HepG2 (cell line): ENCODE results near the gene KLF9. TPM values are rescaled to one million over a fixed set of nuclear protein-coding genes. Genes with fewer than 3 reads are reported as not detected.

Experiments used
- ATAC-seq: fragments of 200-7000 bp; cut with Tn5 transposase; 3 replicates; pipeline ENCODE4 v1.9.1; 2020; ENCODE audit warnings: mild to moderate bottlenecking, moderate library complexity
- BruUV-seq: library from RNA; stranded (reverse); fragments of 400-500 nt; replicated peaks from 2 replicates; lab custom pipeline; 2021; lab: Mats Ljungman, UMichigan
- CTCF ChIA-PET: fragments of 300-600 bp; formaldehyde crosslinking; extraction: SDS; loops from one replicate; lab custom pipeline; 2021; ENCODE audit warnings: low total read pairs, inconsistent platforms, low intra/inter-chr PET ratio; lab: Yijun Ruan, JAX
- POLR2A ChIA-PET: fragments of 350-600 bp; sonication (Branson Sonifier 250); formaldehyde crosslinking; loops from one replicate; lab custom pipeline; 2020; ENCODE audit warnings: antibody characterized with exemption, inconsistent platforms; lab: Yijun Ruan, JAX
- DNase-seq: peaks from one replicate; pipeline ENCODE4 v3.0.0-alpha.2; 2015; ENCODE audit warnings: low spot score
- FAIRE-seq: peaks from 3 replicates; lab custom pipeline; 2011; peaks lifted over from hg19 to GRCh38; lab: Jason Lieb, UNC
- H2AFZ ChIP-seq: one replicate; pipeline ENCODE4 v1.6.1; 2011; ENCODE audit warnings: low read length, inconsistent platforms
- H3K27ac ChIP-seq: fragments of 300-600 bp; 3 replicates; pipeline ENCODE4 v1.8.0; 2011; ENCODE audit warnings: mixed run types, mild to moderate bottlenecking, mixed read lengths, low read length, inconsistent platforms; ENCODE audit not compliant: insufficient read depth; ENCODE audit errors: extremely low read length
- H3K27me3 ChIP-seq, 2 experiments: fragments of 200-600 bp in 1 of 2; 2 replicates in 1 of 2; 3 replicates in 1 of 2; pipeline versions ENCODE4 v1.6.0 to v1.8.0; 2011; ENCODE audit warnings: low read length in 2 of 2, mild to moderate bottlenecking in 2 of 2, moderate library complexity in 2 of 2, inconsistent platforms in 1 of 2; ENCODE audit not compliant: insufficient read depth in 2 of 2, control insufficient read depth in 1 of 2
- H3K36me3 ChIP-seq, 2 experiments: fragments of 200-600 bp in 1 of 2; replicated peaks in 1 of 2; 2 replicates in 1 of 2; 3 replicates in 1 of 2; pipeline versions ENCODE4 v1.5.1 to v1.8.0; 2011; ENCODE audit warnings: low read length in 2 of 2, inconsistent platforms in 1 of 2; ENCODE audit not compliant: insufficient read depth in 2 of 2, control insufficient read depth in 1 of 2
- H3K4me1 ChIP-seq: 2 replicates; pipeline ENCODE4 v1.5.1; 2012; ENCODE audit warnings: low read length, inconsistent platforms; ENCODE audit not compliant: insufficient read depth
- H3K4me2 ChIP-seq: 2 replicates; pipeline ENCODE4 v1.6.0; 2011; ENCODE audit warnings: low read depth, low read length, inconsistent platforms
- H3K4me3 ChIP-seq, 3 experiments: fragments of 200-600 bp in 1 of 3; sonication (generic), shearing (Covaris generic) in 1 of 3; replicated peaks in 1 of 3; 2 replicates each; pipeline ENCODE4 v1.5.1; 2011 to 2016; ENCODE audit warnings: low read length in 3 of 3, inconsistent platforms in 2 of 3, low read depth in 2 of 3, mild to moderate bottlenecking in 2 of 3, control low read depth in 1 of 3, mixed read lengths in 1 of 3; ENCODE audit not compliant: insufficient read depth in 1 of 3
- H3K79me2 ChIP-seq: one replicate; pipeline ENCODE4 v1.6.1; 2011; ENCODE audit warnings: low read length, inconsistent platforms; ENCODE audit not compliant: insufficient read depth
- H3K9ac ChIP-seq: 2 replicates; pipeline ENCODE4 v1.6.0; 2011; ENCODE audit warnings: mild to moderate bottlenecking, low read depth, low read length, inconsistent platforms; ENCODE audit not compliant: insufficient read depth
- H3K9me3 ChIP-seq: 2 replicates; pipeline ENCODE4 v1.5.1; 2012; ENCODE audit warnings: mild to moderate bottlenecking, low read length
- H4K20me1 ChIP-seq: 2 replicates; pipeline ENCODE4 v1.6.0; 2011; ENCODE audit warnings: inconsistent platforms, mild to moderate bottlenecking, low read length, moderate library complexity; ENCODE audit not compliant: insufficient read depth
- CEBPB ChIP-seq: IDR thresholded peaks from 2 replicates; pipeline ENCODE4 v1.6.1; 2011; ENCODE audit warnings: low read depth, low read length, improper control_type of control experiment, borderline replicate concordance
- MED1 ChIP-seq: sonication (generic); formaldehyde crosslinking; IDR thresholded peaks from 2 replicates; pipeline ENCODE4 v1.4.0; 2020; ENCODE audit warnings: missing genetic modification reagents
- ZNF605 ChIP-seq: sonication (generic); formaldehyde crosslinking; IDR thresholded peaks from 2 replicates; pipeline ENCODE4 v1.8.0; 2022; ENCODE audit warnings: mild to moderate bottlenecking, missing genetic modification reagents
- ZSCAN25 ChIP-seq: sonication (generic); formaldehyde crosslinking; IDR thresholded peaks from 2 replicates; pipeline ENCODE4 v1.8.0; 2022; ENCODE audit warnings: mild to moderate bottlenecking, missing genetic modification reagents
- WGBS: methylation state at CpG from one replicate; pipeline ENCODE4 v1.1.6; 2017; ENCODE audit warnings: low lambda C conversion rate; 5-methylcytosine and 5-hydroxymethylcytosine counted together
- in situ Hi-C: cut with HindIII; loops from 2 replicates; pipeline ENCODE4 v1.10.0; 2017; ENCODE audit warnings: low pct_unique_long_range_greater_than_20kb; ENCODE audit not compliant: extremely low pct_ligation_motif_present
- intact Hi-C: fragments of 100-400 bp; cut with micrococcal nuclease; formaldehyde crosslinking; loops from one replicate; pipeline ENCODE4 v1.10.0; 2022; ENCODE audit not compliant: unreplicated experiment
- polyA plus RNA-seq, 8 experiments: library from polyadenylated mRNA; depleted of rRNA in 3 of 8; stranded (reverse) in 7 of 8; unstranded in 1 of 8; fragments of >200 nt; fragmentation: Illumina TruSeq in 4 of 8; extraction: Trizol in 4 of 8; gene quantifications; 2 replicates each; pipeline versions ENCODE4 v1.2.1 to v1.2.3, GENCODE V29; 2011 to 2016; ENCODE audit warnings: low read depth in 4 of 8, missing spikeins in 1 of 8, mixed read lengths in 1 of 8; ENCODE audit not compliant: insufficient read depth in 1 of 8
- total RNA-seq, 5 experiments: library from RNA; depleted of rRNA; stranded (reverse); fragments of >200 nt; fragmentation: Illumina TruSeq; extraction: Trizol; gene quantifications; 2 replicates each; pipeline ENCODE4 v1.2.3, GENCODE V29; 2016; ENCODE audit warnings: low read depth in 1 of 5
- TF ChIP-seq, protein P1 (sequence below): sonication (generic); formaldehyde crosslinking; IDR thresholded peaks from 2 replicates; pipeline ENCODE4 v1.5.0; 2020; ENCODE audit warnings: missing genetic modification reagents, mild to moderate bottlenecking, borderline replicate concordance

The KLF9 gene
- total and polyA plus RNA-seq, 2 of the 13 experiments (the other 11 are each of a cell fraction or from before 2014, with no cell fraction given) = 5.7 to 7.2 TPM

DNA sequence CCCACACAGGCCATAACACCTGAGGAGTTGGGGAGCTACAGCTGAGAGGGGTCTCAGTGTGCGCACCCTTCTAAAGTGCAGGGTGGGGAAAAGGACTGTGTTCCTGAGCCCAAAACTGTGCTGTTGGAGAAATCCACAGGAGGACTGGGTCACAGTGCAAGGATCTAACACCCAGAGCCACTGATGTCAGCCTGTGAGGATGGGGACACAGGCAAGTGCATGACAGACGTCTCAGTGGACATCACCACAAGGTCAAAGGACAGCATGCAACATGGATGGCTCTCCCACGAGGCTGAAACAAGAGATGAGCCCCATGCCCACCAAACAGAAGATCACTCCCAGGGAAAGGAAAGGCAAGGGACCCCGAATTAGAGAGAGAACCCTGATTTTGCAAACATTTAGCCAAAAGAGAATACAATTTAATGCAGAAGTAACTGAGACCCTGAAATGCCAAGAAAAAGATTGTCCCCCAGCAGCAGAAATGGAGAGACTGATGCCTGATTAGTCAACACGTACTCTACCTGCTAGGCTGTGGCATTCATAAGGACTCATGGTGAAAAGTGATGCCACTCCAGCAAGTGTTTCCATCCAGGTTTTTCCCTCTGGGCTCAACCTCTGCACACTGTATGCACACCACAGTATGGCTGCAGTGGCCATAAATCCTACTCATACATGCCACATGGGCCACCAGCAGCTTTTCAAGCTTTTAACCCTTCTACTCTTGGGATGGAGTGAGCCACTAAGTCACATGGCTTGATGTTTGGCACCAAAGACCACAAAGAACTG lies 14.2 kb downstream of the KLF9 start:
- H3K9ac ChIP-seq = no peak overlapping the region
- ATAC-seq = no peak
- H4K20me1 ChIP-seq = peaks cover 48% of the 10 kb centered on the region; the same call in 1 of the 2 replicates

DNA sequence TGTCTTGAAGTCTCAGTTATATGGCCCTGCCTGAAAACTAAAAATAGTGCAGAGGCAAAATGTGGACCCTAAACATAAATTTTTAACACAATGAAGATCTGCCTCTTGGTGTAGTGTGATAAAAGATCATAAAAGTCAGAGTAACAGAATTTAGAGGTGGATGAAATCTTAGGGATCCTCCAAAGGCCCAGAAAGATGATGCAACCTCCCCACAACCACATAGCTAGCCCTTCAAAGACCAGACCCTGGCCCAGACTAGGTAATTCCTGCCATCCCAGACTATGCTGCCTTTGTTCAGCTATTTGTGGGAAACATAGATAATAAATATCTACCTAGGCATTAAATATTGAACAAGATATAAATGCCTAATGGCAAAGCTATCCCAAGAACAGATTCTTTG lies 15.3 kb downstream of the KLF9 start:
- FAIRE-seq (no peak), DNase-seq (no peak), ATAC-seq (no peak)
- no peak overlapping the region for H3K4me3 ChIP-seq
- CTCF ChIA-PET = no interaction called here
- in situ Hi-C loops = no loop called here
- H2AFZ ChIP-seq = no peak overlapping the region
- H3K79me2 ChIP-seq = peaks cover 60% of the 10 kb centered on the region
- no peak overlapping the region for H3K9ac ChIP-seq
- POLR2A ChIA-PET = interaction anchor here (0.8 to 1.1 kb wide), 3 partner anchors 13 to 71 kb away, joined by 3 to 4 read pairs (median 4); partner anchors contain the start of gene KLF9
- H3K4me1 ChIP-seq = peaks cover 8% of the 10 kb centered on the region
- no peak overlapping the region for H3K27ac ChIP-seq
- no peaks in the 10 kb centered on the region for H3K9me3 ChIP-seq
- intact Hi-C loops = no loop called here
- peaks cover 43% of the 10 kb centered on the region; the same call in 1 of the 2 replicates for H4K20me1 ChIP-seq
- no peaks in the 10 kb centered on the region for H3K36me3 ChIP-seq
- H3K4me2 ChIP-seq = no peak overlapping the region
- no TSS peak for BruUV-seq
- H3K27me3 ChIP-seq = no peaks in the 10 kb centered on the region
- TF ChIP-seq CEBPB = peak; percentile 40; the same call in 1 of the 2 replicates
- TF ChIP-seq, protein P1, sequence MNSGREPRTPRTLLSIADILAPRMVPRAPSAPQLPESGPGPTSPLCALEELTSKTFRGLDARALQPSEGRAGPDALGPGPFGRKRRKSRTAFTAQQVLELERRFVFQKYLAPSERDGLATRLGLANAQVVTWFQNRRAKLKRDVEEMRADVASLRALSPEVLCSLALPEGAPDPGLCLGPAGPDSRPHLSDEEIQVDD (CRISPR knock-in tag) = no peak
- no peak for TF ChIP-seq MED1
- TF ChIP-seq, all 625 proteins: peak for 1

More for the DNA sequence above, 14.2 kb downstream of the KLF9 start:
- in situ Hi-C loops = no loop called here
- Histone ChIP-seq H3K36me3 (no peaks in the 10 kb centered on the region), H3K4me2 (no peak overlapping the region), H3K9me3 (no peaks in the 10 kb centered on the region), H3K4me3 (no peak overlapping the region), H3K27me3 (no peaks in the 10 kb centered on the region), H2AFZ (no peak overlapping the region), H3K27ac (no peak overlapping the region), H3K79me2 (peaks cover 62% of the 10 kb centered on the region), H3K4me1 (peaks cover 10% of the 10 kb centered on the region)
- no TSS peak for BruUV-seq
- WGBS = 92% methylated on average over 2 of the region's 5 CpGs
- DNase-seq (no peak), FAIRE-seq (no peak)
- POLR2A ChIA-PET = interaction anchor here (1.1 to 1.4 kb wide), 3 partner anchors 12 to 18 kb away, joined by 4 to 5 read pairs (median 4); partner anchors contain the start of gene KLF9
- CTCF ChIA-PET = no interaction called here
- intact Hi-C loops = no loop called here
- TF ChIP-seq ZSCAN25 (CRISPR knock-in tag) = no peak
- no peak for TF ChIP-seq ZNF605 (CRISPR knock-in tag)
